Measurements from ENCODE around the gene KLHDC2. TPM values are rescaled to one million over a fixed set of nuclear protein-coding genes. Genes with fewer than 3 reads are reported as not detected.

Gene KLHDC2
- total and polyA plus RNA-seq, 2 donors (not counting 3 experiments of a cell fraction or from before 2014, with no cell fraction given), result 25.2 to 29.2 TPM

DNA sequence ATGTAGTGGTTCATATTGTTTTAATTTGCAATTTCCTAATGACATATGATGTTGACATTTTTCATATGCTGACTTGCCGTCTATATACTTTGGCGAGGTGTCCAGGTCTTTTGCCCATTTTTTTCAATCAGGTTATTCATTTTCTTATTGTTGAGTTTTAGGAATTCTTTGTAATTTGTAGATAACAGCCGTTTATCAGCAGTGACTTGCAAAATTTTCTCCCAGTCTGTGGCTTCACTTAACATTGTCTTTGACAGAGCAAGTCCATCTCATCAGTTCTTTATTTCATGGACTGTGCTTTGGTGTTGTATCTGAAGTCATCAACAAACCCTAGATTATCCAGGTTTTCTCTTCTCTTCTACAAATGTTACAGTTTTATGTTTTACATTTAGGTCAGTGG is 12.6 kb upstream of the KLHDC2 start:
- Histone ChIP-seq H3K27me3 (ENCODE audit: control insufficient read depth in 2 of 2, insufficient read depth in 2 of 2, low read length in 2 of 2) (no peaks in the 10 kb centered on the region), H3K9ac (replicated peaks; ENCODE audit: extremely low read depth, insufficient read depth, low read length) (no peak overlapping the region), H3K4me1 (ENCODE audit: control insufficient read depth, extremely low read depth, insufficient read depth, low read length) (no peaks in the 10 kb centered on the region), H3K27ac (ENCODE audit: insufficient read depth, low read depth, low read length) (no peak overlapping the region), H3K79me2 (ENCODE audit: control insufficient read depth, insufficient read depth, low read length) (no peaks in the 10 kb centered on the region), H2AFZ (ENCODE audit: low read depth, low read length) (no peak overlapping the region), H3K9me1 (replicated peaks; ENCODE audit: control insufficient read depth, extremely low read depth, insufficient read depth, low read length) (no peaks in the 10 kb centered on the region), H3K36me3 (ENCODE audit: control insufficient read depth in 2 of 2, extremely low read depth in 1 of 2, insufficient read depth in 2 of 2, low read length in 2 of 2) (no peaks in the 10 kb centered on the region), H3K4me3 (replicated peaks in 1 of 3; ENCODE audit: insufficient read depth in 1 of 3, low read depth in 1 of 3, low read length in 3 of 3) (no peak overlapping the region), H3K9me3 (replicated peaks; ENCODE audit: control insufficient read depth, insufficient read depth, low read length) (no peaks in the 10 kb centered on the region), H4K20me1 (replicated peaks; ENCODE audit: control insufficient read depth, extremely low read depth, insufficient read depth, low read length) (no peaks in the 10 kb centered on the region), H3K4me2 (ENCODE audit: insufficient read depth, low read length) (no peak overlapping the region)
- dilution Hi-C loops (cut with MboI; ENCODE audit: extremely low pct_ligation_motif_present, low sequenced_read_pairs) (no loop called here), intact Hi-C loops (cut with micrococcal nuclease) (no loop called here)
- FAIRE-seq, result no peak
- no TSS peak for BruUV-seq (replicated peaks)
- ChIA-PET POLR2A (no interaction called here), CTCF (no interaction called here)
- no peak for TF ChIP-seq EZH2 (IDR thresholded peaks at IDR 0.05; ENCODE audit: borderline replicate concordance, low read depth, low read length, severe bottlenecking)
- TF ChIP-seq JUN (IDR thresholded peaks at IDR 0.05; ENCODE audit: borderline replicate concordance, insufficient read depth, insufficient read length, low read depth), result no peak
- TF ChIP-seq GATA2 (IDR thresholded peaks at IDR 0.05; ENCODE audit: insufficient read depth, insufficient read length, low read depth, low read length), result no peak
- TF ChIP-seq POLR2AphosphoS5 (IDR thresholded peaks at IDR 0.05; ENCODE audit: insufficient read depth, low read depth, low read length), result no peak
- no peak for TF ChIP-seq MYC (IDR thresholded peaks at IDR 0.05; ENCODE audit: low read depth, low read length)
- no peak for TF ChIP-seq POLR2A (IDR thresholded peaks at IDR 0.05; ENCODE audit: low read depth, low read length)
- TF ChIP-seq, protein P1, sequence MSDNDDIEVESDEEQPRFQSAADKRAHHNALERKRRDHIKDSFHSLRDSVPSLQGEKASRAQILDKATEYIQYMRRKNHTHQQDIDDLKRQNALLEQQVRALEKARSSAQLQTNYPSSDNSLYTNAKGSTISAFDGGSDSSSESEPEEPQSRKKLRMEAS (IDR thresholded peaks at IDR 0.05; ENCODE audit: insufficient read depth, insufficient read length), result no peak
- no peak for TF ChIP-seq FOS (IDR thresholded peaks at IDR 0.05; ENCODE audit: borderline replicate concordance, insufficient read depth, low read length)
- TF ChIP-seq, protein P2, sequence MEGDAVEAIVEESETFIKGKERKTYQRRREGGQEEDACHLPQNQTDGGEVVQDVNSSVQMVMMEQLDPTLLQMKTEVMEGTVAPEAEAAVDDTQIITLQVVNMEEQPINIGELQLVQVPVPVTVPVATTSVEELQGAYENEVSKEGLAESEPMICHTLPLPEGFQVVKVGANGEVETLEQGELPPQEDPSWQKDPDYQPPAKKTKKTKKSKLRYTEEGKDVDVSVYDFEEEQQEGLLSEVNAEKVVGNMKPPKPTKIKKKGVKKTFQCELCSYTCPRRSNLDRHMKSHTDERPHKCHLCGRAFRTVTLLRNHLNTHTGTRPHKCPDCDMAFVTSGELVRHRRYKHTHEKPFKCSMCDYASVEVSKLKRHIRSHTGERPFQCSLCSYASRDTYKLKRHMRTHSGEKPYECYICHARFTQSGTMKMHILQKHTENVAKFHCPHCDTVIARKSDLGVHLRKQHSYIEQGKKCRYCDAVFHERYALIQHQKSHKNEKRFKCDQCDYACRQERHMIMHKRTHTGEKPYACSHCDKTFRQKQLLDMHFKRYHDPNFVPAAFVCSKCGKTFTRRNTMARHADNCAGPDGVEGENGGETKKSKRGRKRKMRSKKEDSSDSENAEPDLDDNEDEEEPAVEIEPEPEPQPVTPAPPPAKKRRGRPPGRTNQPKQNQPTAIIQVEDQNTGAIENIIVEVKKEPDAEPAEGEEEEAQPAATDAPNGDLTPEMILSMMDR (IDR thresholded peaks at IDR 0.05; ENCODE audit: extremely low read depth in 1 of 2, insufficient read depth in 1 of 2, low read depth in 1 of 2, low read length in 2 of 2), result no peak
- no peak for DNase-seq (ENCODE audit: low read depth, low spot score)

All from endothelial cell of umbilical vein (primary cell).